ENCODE data around the gene ANGPT4. TPM values are rescaled to one million over a fixed set of nuclear protein-coding genes. Genes with fewer than 3 reads are reported as not detected.
A peak's percentile ranks its signal among the peaks of the same experiment; 100 is the strongest.

Gene ANGPT4
- total and polyA plus RNA-seq, 5 donors: 0.06 to 0.14 (median 0.12) TPM; not detected in 2

DNA sequence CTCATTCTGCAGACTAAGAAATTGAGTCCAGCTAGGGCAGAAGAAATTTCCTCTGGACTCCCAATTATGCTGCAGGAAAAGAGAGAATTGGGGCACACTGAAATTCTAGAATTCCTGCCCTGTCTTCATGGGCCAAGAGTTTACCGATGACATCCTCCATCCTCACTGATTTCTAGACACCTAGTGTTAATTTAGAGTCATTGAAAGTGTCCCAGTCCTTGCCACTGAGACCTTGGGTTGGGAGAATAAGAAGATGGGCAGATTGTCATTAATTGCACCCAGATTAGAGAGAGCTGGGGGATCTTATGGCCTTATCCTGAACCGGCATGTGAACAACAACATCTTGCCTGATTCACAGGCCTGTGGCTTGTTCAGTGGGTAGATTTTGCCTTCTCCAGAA is 29.0 kb downstream of the ANGPT4 start:
- Histone ChIP-seq H3K4me3 (ENCODE audit: low read length) (no peak overlapping the region), H3K9me3 (ENCODE audit: control insufficient read depth, low read length) (no peaks in the 10 kb centered on the region), H3K27me3 (ENCODE audit: control insufficient read depth, insufficient read depth) (no peaks in the 10 kb centered on the region), H3K4me1 (ENCODE audit: control insufficient read depth, insufficient read depth, low read length) (peaks cover 11% of the 10 kb centered on the region), H3K27ac (ENCODE audit: low read length) (no peak overlapping the region)
- ATAC-seq: no peak
- intact Hi-C loops (cut with DNase I): no loop called here
- DNase-seq: no peak
- 85% methylated on average over 2 of the region's 2 CpGs for WGBS

DNA sequence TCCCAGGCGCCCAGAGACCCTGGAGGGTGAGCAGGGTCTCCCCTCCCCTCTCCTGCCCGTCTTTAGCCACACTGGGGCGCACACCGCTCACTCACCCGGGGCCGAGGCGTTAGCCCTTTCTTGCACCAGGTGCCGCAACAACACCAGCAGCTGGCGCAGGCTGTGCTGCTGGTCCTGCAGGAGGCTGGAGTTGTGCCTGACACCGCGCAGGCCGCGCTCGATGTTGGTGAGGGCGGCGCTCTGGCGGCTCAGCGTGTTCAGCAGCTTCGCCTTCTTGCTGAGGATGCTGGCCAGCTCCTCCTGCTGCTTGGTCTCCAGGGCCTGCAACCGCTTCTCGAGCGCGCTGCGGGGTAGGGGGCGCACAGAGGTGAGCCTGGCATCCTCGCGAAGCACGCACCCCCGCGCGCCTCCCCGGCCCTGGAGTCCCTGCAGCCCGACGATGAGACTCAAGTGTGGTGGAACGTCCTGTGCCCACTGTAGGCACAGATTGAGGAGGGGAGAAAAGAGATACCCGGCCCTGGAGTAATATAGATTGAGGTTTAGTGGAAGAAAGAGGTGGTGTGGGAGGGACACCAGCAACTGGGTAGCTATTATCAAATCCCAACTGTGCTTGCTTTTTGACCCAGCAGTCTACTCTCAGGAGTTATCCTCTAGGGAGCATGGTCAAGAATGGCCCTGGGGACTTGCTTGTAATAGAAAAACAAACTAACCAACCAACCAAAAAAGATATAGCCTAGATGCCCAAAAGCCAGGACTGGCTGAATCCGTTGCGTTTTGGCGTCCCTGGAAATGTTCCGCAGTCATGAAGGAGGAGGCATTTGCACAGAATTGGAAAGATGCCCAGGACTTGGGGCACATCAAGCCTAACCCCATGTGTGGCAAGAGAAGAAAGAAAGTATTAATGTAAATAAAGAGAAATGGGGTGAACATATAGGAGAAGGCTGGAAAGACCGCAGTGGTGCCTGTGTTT is 30.9 kb downstream of the ANGPT4 start:
- 14% methylated on average over 41 of the region's 41 CpGs for WGBS
- peak; percentile 70 to 93 (median 88) for DNase-seq
- Histone ChIP-seq H3K27me3 (ENCODE audit: control insufficient read depth, insufficient read depth) (no peaks in the 10 kb centered on the region), H3K4me1 (ENCODE audit: control insufficient read depth, insufficient read depth, low read length) (no peaks in the 10 kb centered on the region), H3K4me3 (ENCODE audit: low read length) (no peak overlapping the region), H3K9me3 (ENCODE audit: control insufficient read depth, low read length) (no peaks in the 10 kb centered on the region), H3K27ac (ENCODE audit: low read length) (no peak overlapping the region)
- intact Hi-C loops (cut with DNase I): no loop called here
- ATAC-seq: peak; percentile 71 to 84

DNA sequence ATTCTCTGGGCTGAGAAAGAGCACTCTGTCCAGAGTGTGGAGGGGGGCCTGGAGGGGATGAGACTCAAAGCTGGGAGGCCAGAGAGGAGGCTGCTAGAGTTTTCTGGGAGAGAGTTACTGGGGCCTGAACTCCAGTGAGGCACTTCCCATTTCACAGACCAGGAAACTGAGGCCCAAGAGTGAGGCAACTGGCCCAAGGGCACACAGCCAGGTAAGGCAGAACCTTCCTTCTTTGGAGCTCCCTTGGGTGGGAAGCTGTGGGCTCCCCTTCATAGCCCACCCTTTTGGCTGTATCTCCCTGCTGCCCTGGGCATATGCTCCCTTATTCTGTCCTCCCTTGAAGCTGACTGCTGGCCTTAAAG is 34.4 kb downstream of the ANGPT4 start:
- ATAC-seq: no peak
- intact Hi-C loops (cut with DNase I): no loop called here
- Histone ChIP-seq H3K27ac (ENCODE audit: low read length) (no peak overlapping the region), H3K4me3 (ENCODE audit: low read length) (no peak overlapping the region), H3K4me1 (ENCODE audit: control insufficient read depth, insufficient read depth, low read length) (no peaks in the 10 kb centered on the region), H3K9me3 (ENCODE audit: control insufficient read depth, low read length) (no peaks in the 10 kb centered on the region), H3K27me3 (ENCODE audit: control insufficient read depth, insufficient read depth) (no peaks in the 10 kb centered on the region)
- no peak for DNase-seq

DNA sequence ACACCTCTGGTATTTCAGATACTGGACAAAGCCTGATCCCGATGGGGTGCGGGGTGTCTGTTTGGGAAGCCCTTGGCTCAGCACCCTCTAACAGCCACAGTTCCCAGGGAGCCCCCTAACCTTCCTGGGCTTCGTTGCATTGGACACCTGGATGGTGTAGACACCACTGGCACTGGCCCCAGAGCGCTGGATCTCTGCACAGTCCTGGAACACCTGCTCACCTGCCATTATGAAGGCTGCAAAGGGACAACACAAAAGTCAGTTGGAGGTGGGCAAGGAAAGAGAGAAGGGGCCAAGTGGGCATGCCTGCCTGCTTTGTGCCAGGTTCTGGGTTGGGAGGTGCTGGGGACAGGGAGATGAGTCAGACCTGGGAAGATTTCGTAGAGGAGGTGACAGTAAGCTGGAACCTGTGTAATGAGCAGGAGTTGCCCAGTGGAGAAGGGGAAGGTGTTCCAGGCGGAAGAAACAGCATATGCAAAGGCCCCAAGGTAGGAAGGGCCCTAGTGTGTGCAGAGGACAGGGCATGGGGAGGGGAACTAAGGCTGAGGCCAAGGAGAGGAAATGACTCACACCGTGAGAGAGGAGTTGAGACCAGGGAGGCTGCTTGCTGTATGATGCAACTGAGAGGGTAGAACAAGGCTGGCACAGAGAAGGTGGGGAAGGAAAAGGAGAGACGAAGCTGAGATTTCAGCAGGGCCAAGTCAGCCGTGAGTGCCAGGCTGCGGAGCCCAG is 34.9 kb downstream of the ANGPT4 start:
- H3K4me3 ChIP-seq (ENCODE audit: low read length): no peak overlapping the region
- no peak overlapping the region for H3K27ac ChIP-seq (ENCODE audit: low read length)
- H3K27me3 ChIP-seq (ENCODE audit: control insufficient read depth, insufficient read depth): no peaks in the 10 kb centered on the region
- ATAC-seq (peak in 1 of 2 donors; percentile 58), DNase-seq (no peak)
- intact Hi-C loops (cut with DNase I): no loop called here
- no peaks in the 10 kb centered on the region for H3K9me3 ChIP-seq (ENCODE audit: control insufficient read depth, low read length)
- WGBS: 69% methylated on average over 10 of the region's 10 CpGs
- H3K4me1 ChIP-seq (ENCODE audit: control insufficient read depth, insufficient read depth, low read length): no peaks in the 10 kb centered on the region

DNA sequence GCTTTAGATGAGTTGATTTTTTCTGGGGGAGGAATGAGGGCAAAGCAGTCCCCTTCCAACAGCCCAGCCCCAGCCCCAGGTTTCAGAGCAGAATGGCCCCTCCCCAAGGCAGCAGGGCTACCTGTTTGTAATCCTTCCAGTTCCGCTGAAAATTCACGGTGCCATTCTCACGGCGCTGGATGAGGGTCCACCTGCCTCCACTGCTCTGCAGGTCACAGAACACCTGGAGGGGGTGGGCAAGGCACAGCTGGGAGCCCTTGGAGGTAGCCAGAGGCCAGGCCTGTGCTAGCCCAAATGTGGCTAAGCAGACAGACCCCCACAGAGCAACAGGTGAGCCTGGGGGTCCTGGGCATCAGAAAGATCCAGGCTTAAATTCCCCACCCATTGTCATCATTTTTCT is 36.5 kb downstream of the ANGPT4 start:
- no peak for DNase-seq
- no peaks in the 10 kb centered on the region for H3K27me3 ChIP-seq (ENCODE audit: control insufficient read depth, insufficient read depth)
- intact Hi-C loops (cut with DNase I): no loop called here
- H3K4me1 ChIP-seq (ENCODE audit: control insufficient read depth, insufficient read depth, low read length): no peaks in the 10 kb centered on the region
- no peak overlapping the region for H3K4me3 ChIP-seq (ENCODE audit: low read length)
- WGBS: 59% methylated on average over 4 of the region's 4 CpGs
- ATAC-seq: no peak
- no peaks in the 10 kb centered on the region for H3K9me3 ChIP-seq (ENCODE audit: control insufficient read depth, low read length)
- no peak overlapping the region for H3K27ac ChIP-seq (ENCODE audit: low read length)

DNA sequence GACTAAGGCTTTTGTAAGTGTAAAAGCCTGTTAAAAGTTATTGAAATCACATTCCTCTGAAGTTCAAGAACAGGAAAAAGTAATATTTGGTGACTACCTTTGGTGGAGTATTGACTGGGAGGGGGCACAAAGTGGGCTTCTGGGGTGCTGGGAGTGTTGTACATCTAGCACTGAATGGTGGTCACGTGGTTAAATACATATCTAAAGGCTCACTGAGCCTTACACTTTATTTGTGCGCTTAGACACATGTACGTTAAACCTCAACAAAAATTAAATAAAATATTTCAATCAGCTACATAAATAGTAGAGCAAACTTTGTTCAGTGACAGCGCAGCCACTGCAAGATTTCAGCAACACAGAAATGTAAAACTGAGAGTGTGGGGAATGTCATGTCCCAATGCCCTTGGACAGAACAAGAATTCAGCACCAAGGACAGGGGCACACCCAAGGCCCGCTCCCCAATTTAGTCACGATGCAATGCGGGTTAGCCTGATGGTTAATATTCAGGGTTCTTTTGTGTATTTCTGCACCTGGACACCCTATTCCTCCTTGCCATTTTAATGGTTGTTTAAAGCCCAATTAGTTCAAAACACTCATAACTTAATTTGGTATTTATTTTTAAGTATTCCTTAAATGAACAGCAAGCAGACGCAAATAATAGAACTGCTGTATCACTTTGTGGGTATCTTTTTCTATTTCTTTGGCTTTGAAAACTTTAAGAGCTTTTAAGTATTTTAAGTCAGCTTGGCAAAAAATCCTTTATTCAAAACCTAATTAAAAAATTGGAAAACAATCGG is 37.4 kb downstream of the ANGPT4 start:
- Histone ChIP-seq H3K9me3 (ENCODE audit: control insufficient read depth, low read length) (no peaks in the 10 kb centered on the region), H3K27me3 (ENCODE audit: control insufficient read depth, insufficient read depth) (no peaks in the 10 kb centered on the region), H3K4me1 (ENCODE audit: control insufficient read depth, insufficient read depth, low read length) (no peaks in the 10 kb centered on the region), H3K27ac (ENCODE audit: low read length) (no peak overlapping the region), H3K4me3 (ENCODE audit: low read length) (no peak overlapping the region)
- intact Hi-C loops (cut with DNase I): no loop called here
- WGBS: 49% methylated on average over 9 of the region's 9 CpGs
- ATAC-seq (no peak), DNase-seq (no peak)

DNA sequence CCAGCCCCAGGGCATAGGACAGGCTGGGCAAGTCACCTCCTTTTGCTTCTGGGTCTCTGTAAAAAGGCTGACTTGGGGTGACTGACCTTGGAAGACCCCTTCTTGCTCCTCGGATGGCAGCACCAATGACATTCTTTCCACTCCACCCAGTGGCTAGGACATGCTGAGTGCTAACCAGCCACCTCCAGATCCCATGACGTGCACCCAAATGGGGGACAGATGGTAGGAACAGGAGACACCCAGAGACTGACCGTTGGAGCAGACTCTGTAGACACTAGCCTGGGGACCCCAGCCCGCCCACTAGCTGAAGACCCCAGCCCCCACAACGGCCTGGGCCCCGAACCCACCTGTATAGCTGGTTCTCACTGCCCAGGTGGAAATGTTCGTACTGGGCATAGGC is 38.3 kb downstream of the ANGPT4 start:
- no peaks in the 10 kb centered on the region for H3K27me3 ChIP-seq (ENCODE audit: control insufficient read depth, insufficient read depth)
- no peak for DNase-seq
- H3K27ac ChIP-seq (ENCODE audit: low read length): no peak overlapping the region
- no peak for ATAC-seq
- whole genome bisulfite sequencing: 86% methylated on average over 7 of the region's 7 CpGs
- H3K4me3 ChIP-seq (ENCODE audit: low read length): no peak overlapping the region
- no peaks in the 10 kb centered on the region for H3K9me3 ChIP-seq (ENCODE audit: control insufficient read depth, low read length)
- no peaks in the 10 kb centered on the region for H3K4me1 ChIP-seq (ENCODE audit: control insufficient read depth, insufficient read depth, low read length)
- intact Hi-C loops (cut with DNase I): no loop called here

DNA sequence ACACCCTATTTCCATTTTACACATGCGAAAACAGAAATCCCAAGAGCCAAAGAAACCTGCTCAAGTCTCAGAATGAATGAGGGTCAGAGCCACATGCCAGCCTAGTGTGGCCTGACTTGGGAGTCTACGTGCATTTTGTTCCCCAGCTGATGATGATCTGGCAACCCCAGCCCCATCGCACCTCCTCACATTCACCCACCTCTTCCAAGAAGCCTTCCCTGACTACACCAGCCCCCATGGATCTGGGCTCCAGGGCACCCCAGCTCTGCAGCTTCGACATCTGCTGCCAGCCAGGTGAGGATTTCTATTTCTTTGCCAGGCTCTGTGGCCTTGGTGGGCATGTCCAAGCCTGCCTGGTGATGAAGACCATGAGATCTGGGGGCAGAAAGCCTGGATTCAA is 41.0 kb downstream of the ANGPT4 start:
- ATAC-seq: no peak
- H3K9me3 ChIP-seq (ENCODE audit: control insufficient read depth, low read length): no peaks in the 10 kb centered on the region
- 85% methylated on average over 4 of the region's 4 CpGs for WGBS
- intact Hi-C loops (cut with DNase I): no loop called here
- H3K4me1 ChIP-seq (ENCODE audit: control insufficient read depth, insufficient read depth, low read length): no peaks in the 10 kb centered on the region
- H3K27ac ChIP-seq (ENCODE audit: low read length): no peak overlapping the region
- H3K4me3 ChIP-seq (ENCODE audit: low read length): no peak overlapping the region
- no peak for DNase-seq
- no peaks in the 10 kb centered on the region for H3K27me3 ChIP-seq (ENCODE audit: control insufficient read depth, insufficient read depth)

DNA sequence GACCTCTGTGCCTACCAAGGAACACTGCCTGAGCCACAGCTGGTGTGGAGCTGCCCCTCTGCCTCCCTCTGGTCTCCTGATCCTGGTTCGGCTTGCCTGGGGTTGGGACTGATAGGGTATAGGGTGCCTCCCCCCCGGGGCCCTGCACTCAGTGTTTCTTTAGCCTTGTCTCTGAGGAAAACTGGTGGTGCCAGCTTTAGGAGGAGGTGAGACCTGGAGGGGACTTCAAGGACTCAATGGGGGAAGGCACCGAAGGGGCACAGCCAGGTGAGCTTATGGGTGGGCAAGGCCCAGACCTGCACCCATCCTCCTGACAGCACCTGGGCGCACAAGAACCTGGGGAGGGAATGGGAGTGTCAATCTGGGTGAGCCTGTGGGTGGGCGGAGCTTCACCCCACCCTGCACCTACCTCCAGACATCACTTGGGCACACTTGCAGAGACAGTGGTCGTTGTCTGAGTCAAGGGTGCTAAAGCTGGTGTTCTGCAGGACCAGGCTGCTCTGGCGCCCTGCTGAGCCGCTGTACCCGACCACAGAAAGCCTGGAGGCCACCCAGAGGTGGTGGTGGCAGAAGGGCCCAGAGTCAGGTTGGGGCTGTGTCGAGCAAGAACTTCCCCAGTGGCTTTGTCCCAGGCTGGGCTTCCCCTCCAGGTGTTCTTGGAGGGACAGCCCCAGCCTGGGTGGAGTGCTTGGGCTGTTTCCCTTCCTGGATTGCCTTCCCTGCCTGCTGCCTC is 42.1 kb downstream of the ANGPT4 start:
- no peaks in the 10 kb centered on the region for H3K9me3 ChIP-seq (ENCODE audit: control insufficient read depth, low read length)
- WGBS: 81% methylated on average over 10 of the region's 10 CpGs
- H3K4me1 ChIP-seq (ENCODE audit: control insufficient read depth, insufficient read depth, low read length): no peaks in the 10 kb centered on the region
- H3K27ac ChIP-seq (ENCODE audit: low read length): no peak overlapping the region
- intact Hi-C loops (cut with DNase I): no loop called here
- no peak for ATAC-seq
- no peak for DNase-seq
- H3K4me3 ChIP-seq (ENCODE audit: low read length): no peak overlapping the region
- H3K27me3 ChIP-seq (ENCODE audit: control insufficient read depth, insufficient read depth): no peaks in the 10 kb centered on the region

DNA sequence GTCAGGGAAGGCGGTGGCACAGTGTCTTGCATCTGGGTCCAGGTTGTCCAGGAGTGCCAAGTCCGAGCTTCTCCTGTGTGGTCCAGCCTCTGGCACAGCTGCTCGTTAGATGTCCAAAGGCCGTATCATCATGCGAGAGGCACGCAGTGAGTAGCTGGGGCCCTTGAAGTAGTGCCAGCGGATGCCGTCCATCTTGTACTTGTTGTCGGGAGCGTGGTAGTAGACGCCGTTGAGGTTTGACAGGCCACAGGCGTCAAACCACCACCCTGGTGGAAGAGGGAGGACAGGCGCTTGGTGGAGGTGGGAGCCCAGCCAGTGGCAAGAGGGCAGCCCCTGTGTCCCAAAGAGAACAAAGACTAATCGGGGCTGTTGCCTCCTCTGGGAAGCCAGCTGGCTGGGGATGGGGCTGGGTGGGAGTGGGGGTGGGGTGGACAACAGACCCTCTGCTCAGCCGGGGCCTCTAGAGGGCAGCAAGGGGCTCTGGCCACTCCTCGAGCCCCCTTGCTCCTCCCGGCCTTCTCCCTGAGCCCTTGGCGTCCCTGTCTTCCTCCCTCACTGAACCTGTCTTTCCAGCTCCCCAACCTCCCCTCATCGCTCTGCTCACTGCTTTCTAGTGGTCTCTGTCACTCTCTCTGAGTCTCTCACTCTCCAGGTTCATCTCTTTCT is 43.1 kb downstream of the ANGPT4 start:
- ATAC-seq (no peak), DNase-seq (no peak)
- Histone ChIP-seq H3K27ac (ENCODE audit: low read length) (no peak overlapping the region), H3K4me3 (ENCODE audit: low read length) (no peak overlapping the region), H3K4me1 (ENCODE audit: control insufficient read depth, insufficient read depth, low read length) (no peaks in the 10 kb centered on the region), H3K27me3 (ENCODE audit: control insufficient read depth, insufficient read depth) (no peaks in the 10 kb centered on the region), H3K9me3 (ENCODE audit: control insufficient read depth, low read length) (no peaks in the 10 kb centered on the region)
- WGBS: 58% methylated on average over 20 of the region's 20 CpGs
- intact Hi-C loops (cut with DNase I): no loop called here
